ENCODE data around the gene GRID2. TPM values are rescaled to one million over a fixed set of nuclear protein-coding genes. Genes with fewer than 3 reads are reported as not detected.

The GRID2 gene
- polyA plus RNA-seq, 1 donor from 2014 or later = 14.9 TPM

- Histone ChIP-seq H3K27me3 (ENCODE audit: insufficient read depth, low read depth, low read length) (no peaks in the 10 kb centered on the region), H3K4me3 (ENCODE audit: low read length) (no peak overlapping the region), H3K36me3 (ENCODE audit: insufficient read depth, low read length) (no peaks in the 10 kb centered on the region), H3F3A (ENCODE audit: insufficient read depth, low read length, poor library complexity, severe bottlenecking) (peaks cover 4% of the 10 kb centered on the region), H3K27ac (ENCODE audit: low read length) (peak overlapping the region; percentile 33), H3K4me2 (ENCODE audit: low read length) (peak overlapping the region; percentile 14), H3K9me3 (ENCODE audit: low read length) (no peaks in the 10 kb centered on the region), H3K79me2 (replicated peaks; ENCODE audit: insufficient read depth, low read length) (no peaks in the 10 kb centered on the region), H3K9me2 (ENCODE audit: insufficient read depth, low read length) (no peaks in the 10 kb centered on the region), H3K9ac (ENCODE audit: low read length) (no peak overlapping the region), H2AFZ (ENCODE audit: low read depth, low read length) (no peak overlapping the region), H4K20me1 (ENCODE audit: insufficient read depth) (no peaks in the 10 kb centered on the region)
- TF ChIP-seq REST (IDR thresholded peaks at IDR 0.05; ENCODE audit: borderline replicate concordance) (peak; percentile 15), RAD21 (conservative IDR thresholded peaks at IDR 0.05) (no peak), EP300 (conservative IDR thresholded peaks at IDR 0.05; ENCODE audit: poor library complexity, severe bottlenecking) (peak; percentile 38), POLR2AphosphoS5 (IDR thresholded peaks at IDR 0.05) (peak; percentile 40)
These were observed 913.7 kb downstream of the GRID2 start for GRCh38 chr4:93217431-93217830.

- Histone ChIP-seq H3K9ac (ENCODE audit: low read length) (no peak overlapping the region), H3K36me3 (ENCODE audit: insufficient read depth, low read length) (no peaks in the 10 kb centered on the region), H3K4me3 (ENCODE audit: low read length) (no peak overlapping the region), H3K9me2 (ENCODE audit: insufficient read depth, low read length) (no peaks in the 10 kb centered on the region), H3K27me3 (ENCODE audit: insufficient read depth, low read depth, low read length) (no peaks in the 10 kb centered on the region), H3K9me3 (ENCODE audit: low read length) (no peaks in the 10 kb centered on the region), H3K27ac (ENCODE audit: low read length) (no peak overlapping the region), H4K20me1 (ENCODE audit: insufficient read depth) (no peaks in the 10 kb centered on the region), H2AFZ (ENCODE audit: low read depth, low read length) (no peak overlapping the region), H3K79me2 (replicated peaks; ENCODE audit: insufficient read depth, low read length) (no peaks in the 10 kb centered on the region), H3F3A (ENCODE audit: insufficient read depth, low read length, poor library complexity, severe bottlenecking) (no peaks in the 10 kb centered on the region), H3K4me2 (ENCODE audit: low read length) (no peak overlapping the region)
- TF ChIP-seq POLR2AphosphoS5 (IDR thresholded peaks at IDR 0.05) (no peak), REST (IDR thresholded peaks at IDR 0.05; ENCODE audit: borderline replicate concordance) (no peak), EZH2 (IDR thresholded peaks at IDR 0.05; ENCODE audit: borderline replicate concordance, insufficient read depth, low read length, poor library complexity, severe bottlenecking) (no peak)
These were observed 918.0 kb downstream of the GRID2 start for GRCh38 chr4:93221771-93222170.

GRCh38 chr4:93228021-93228420 lies 924.3 kb downstream of the GRID2 start:
- Histone ChIP-seq H3K9ac (ENCODE audit: low read length) (no peak overlapping the region), H3K36me3 (ENCODE audit: insufficient read depth, low read length) (no peaks in the 10 kb centered on the region), H3K79me2 (replicated peaks; ENCODE audit: insufficient read depth, low read length) (no peaks in the 10 kb centered on the region), H3K4me3 (ENCODE audit: low read length) (no peak overlapping the region), H3K9me3 (ENCODE audit: low read length) (no peaks in the 10 kb centered on the region), H3K9me2 (ENCODE audit: insufficient read depth, low read length) (no peaks in the 10 kb centered on the region), H2AFZ (ENCODE audit: low read depth, low read length) (no peak overlapping the region), H4K20me1 (ENCODE audit: insufficient read depth) (no peaks in the 10 kb centered on the region), H3F3A (ENCODE audit: insufficient read depth, low read length, poor library complexity, severe bottlenecking) (no peaks in the 10 kb centered on the region), H3K27ac (ENCODE audit: low read length) (no peak overlapping the region), H3K4me2 (ENCODE audit: low read length) (no peak overlapping the region), H3K27me3 (ENCODE audit: insufficient read depth, low read depth, low read length) (no peaks in the 10 kb centered on the region)
- TF ChIP-seq EP300 (conservative IDR thresholded peaks at IDR 0.05; ENCODE audit: poor library complexity, severe bottlenecking) (no peak), SMC3 (conservative IDR thresholded peaks at IDR 0.05; ENCODE audit: poor library complexity) (no peak), TAF1 (IDR thresholded peaks at IDR 0.05; ENCODE audit: low read depth) (no peak), MXI1 (conservative IDR thresholded peaks at IDR 0.05; ENCODE audit: poor library complexity, severe bottlenecking) (no peak), EZH2 (IDR thresholded peaks at IDR 0.05; ENCODE audit: borderline replicate concordance, insufficient read depth, low read length, poor library complexity, severe bottlenecking) (no peak), REST (IDR thresholded peaks at IDR 0.05; ENCODE audit: borderline replicate concordance) (no peak), RAD21 (conservative IDR thresholded peaks at IDR 0.05) (no peak), POLR2AphosphoS5 (IDR thresholded peaks at IDR 0.05) (no peak), CTCF (IDR thresholded peaks at IDR 0.05; ENCODE audit: poor library complexity, severe bottlenecking) (no peak)

All from neural cell (in vitro differentiated cells).